Endothelial cell (in vitro differentiated cells): Measurements from ENCODE around the gene CDCA3. TPM values are rescaled to one million over a fixed set of nuclear protein-coding genes. Genes with fewer than 3 reads are reported as not detected.
"Not testable (repeated sequence)": the region's sequence is repeated elsewhere in the genome, so short reads cannot be mapped to it uniquely, and the experiment has no call there.

ENCODE experiments used
- DNase-seq: peaks from one replicate; pipeline ENCODE4 v3.0.0; 2021; ENCODE audit warnings: low spot score
- H3K27ac Mint-ChIP-seq: one replicate; pipeline ENCODE4 v1.8.0; 2021; ENCODE audit warnings: mixed read lengths, inconsistent platforms; ENCODE audit not compliant: unreplicated experiment
- H3K27me3 Mint-ChIP-seq: one replicate; pipeline ENCODE4 v1.8.0; 2021; ENCODE audit warnings: mild to moderate bottlenecking, moderate library complexity, mixed read lengths, inconsistent platforms; ENCODE audit not compliant: unreplicated experiment
- H3K36me3 Mint-ChIP-seq: one replicate; pipeline ENCODE4 v1.8.0; 2021; ENCODE audit warnings: mild to moderate bottlenecking, low read depth, mixed read lengths, inconsistent platforms; ENCODE audit not compliant: unreplicated experiment
- H3K4me1 Mint-ChIP-seq: one replicate; pipeline ENCODE4 v1.8.0; 2021; ENCODE audit warnings: mild to moderate bottlenecking, mixed read lengths, inconsistent platforms; ENCODE audit not compliant: unreplicated experiment
- H3K4me3 Mint-ChIP-seq: one replicate; pipeline ENCODE4 v1.8.0; 2021; ENCODE audit warnings: mild to moderate bottlenecking, mixed read lengths, inconsistent platforms; ENCODE audit not compliant: unreplicated experiment
- H3K9me3 Mint-ChIP-seq: one replicate; pipeline ENCODE4 v1.8.0; 2021; ENCODE audit warnings: mixed read lengths, inconsistent platforms; ENCODE audit not compliant: unreplicated experiment
- CTCF ChIP-seq: fragments of 200-600 bp; sonication (generic); IDR thresholded peaks from one replicate; pipeline ENCODE4 v1.5.0; 2021; ENCODE audit warnings: antibody characterized with exemption; ENCODE audit not compliant: unreplicated experiment
- total RNA-seq: library from RNA; stranded (reverse); fragmentation: NEBNext Ultra II Directional; extraction: Animal tissue kit (Norgen Biotek cat#: 25700); gene quantifications from one replicate; pipeline ENCODE4 v1.2.1, GENCODE V29; 2021; ENCODE audit not compliant: unreplicated experiment

The CDCA3 gene
- total RNA-seq, 1 donor from 2014 or later: 6.2 TPM

- peaks cover 12% of the 10 kb centered on the region for H3K4me1 Mint-ChIP-seq
- no peak for TF ChIP-seq CTCF
Observed at GRCh38 chr12:6888360-6888759, 37.3 kb upstream of the CDCA3 start.

GRCh38 chr12:6887460-6887859 is 36.4 kb upstream of the CDCA3 start:
- Mint-ChIP-seq H3K9me3 (no peaks in the 10 kb centered on the region), H3K27me3 (peaks cover 5% of the 10 kb centered on the region), H3K4me1 (peaks cover 12% of the 10 kb centered on the region), H3K27ac (no peak overlapping the region), H3K4me3 (no peak overlapping the region), H3K36me3 (no peaks in the 10 kb centered on the region)
- no peak for TF ChIP-seq CTCF
- no peak for DNase-seq

More at GRCh38 chr12:6888360-6888759, 37.3 kb upstream of the CDCA3 start:
- Mint-ChIP-seq H3K27me3 (peaks cover 5% of the 10 kb centered on the region), H3K9me3 (no peaks in the 10 kb centered on the region), H3K36me3 (no peaks in the 10 kb centered on the region), H3K27ac (no peak overlapping the region), H3K4me3 (no peak overlapping the region)
- no peak for DNase-seq

GRCh38 chr12:6886206-6886999 is 35.3 kb upstream of the CDCA3 start:
- H3K9me3 Mint-ChIP-seq, H3K36me3 Mint-ChIP-seq, H3K4me3 Mint-ChIP-seq, H3K27me3 Mint-ChIP-seq, DNase-seq, H3K4me1 Mint-ChIP-seq, H3K27ac Mint-ChIP-seq: not testable (repeated sequence)

- TF ChIP-seq CTCF: no peak
- Mint-ChIP-seq H3K9me3 (no peaks in the 10 kb centered on the region), H3K36me3 (no peaks in the 10 kb centered on the region), H3K4me1 (peaks cover 2% of the 10 kb centered on the region), H3K27ac (no peak overlapping the region), H3K27me3 (no peaks in the 10 kb centered on the region), H3K4me3 (no peak overlapping the region)
- DNase-seq: no peak
Observed at GRCh38 chr12:6884539-6884938, 33.5 kb upstream of the CDCA3 start.

- TF ChIP-seq CTCF: no peak
- H3K9me3 Mint-ChIP-seq: no peaks in the 10 kb centered on the region
- no peaks in the 10 kb centered on the region for H3K36me3 Mint-ChIP-seq
- H3K27me3 Mint-ChIP-seq: peaks cover 3% of the 10 kb centered on the region
- H3K4me1 Mint-ChIP-seq: peaks cover 2% of the 10 kb centered on the region
- no peak for DNase-seq
- no peak overlapping the region for H3K27ac Mint-ChIP-seq
- no peak overlapping the region for H3K4me3 Mint-ChIP-seq
Observed at GRCh38 chr12:6883683-6884082, 32.6 kb upstream of the CDCA3 start.
